Measurements from ENCODE around the gene POLA2. TPM values are rescaled to one million over a fixed set of nuclear protein-coding genes. Genes with fewer than 3 reads are reported as not detected.

POLA2 gene
- total and polyA plus RNA-seq, 9 of the 15 experiments (the other 6 are each of a cell fraction or from before 2014, with no cell fraction given) = 2.7 to 134 (median 44.4) TPM

- TF ChIP-seq MED1 (CRISPR knock-in tag; IDR thresholded peaks at IDR 0.05; ENCODE audit: borderline replicate concordance) (no peak), ATF2 (CRISPR knock-in tag; IDR thresholded peaks at IDR 0.05) (no peak), ZNF347 (CRISPR knock-in tag; IDR thresholded peaks at IDR 0.05; ENCODE audit: low read depth) (no peak), MTA3 (IDR thresholded peaks at IDR 0.05; ENCODE audit: borderline replicate concordance) (peak; percentile 67; the same call in 1 of the 2 replicates), DIDO1 (tag; IDR thresholded peaks at IDR 0.05; ENCODE audit: low read depth) (no peak), GATA2 (CRISPR knock-in tag; IDR thresholded peaks at IDR 0.05) (peak; percentile 39; the same call in 1 of the 2 replicates), HCFC1 (IDR thresholded peaks at IDR 0.05; ENCODE audit: low read depth, low read length) (no peak), CC2D1A (IDR thresholded peaks at IDR 0.05) (peak; percentile 83), DACH1 (IDR thresholded peaks at IDR 0.05; ENCODE audit: partially characterized antibody) (peak; percentile 81), ARID1B (IDR thresholded peaks at IDR 0.05) (peak; percentile 80), ARID3A (IDR thresholded peaks at IDR 0.05; ENCODE audit: borderline replicate concordance, low read depth, low read length) (peak; percentile 87; the same call in 1 of the 2 replicates), ZNF212 (CRISPR knock-in tag; IDR thresholded peaks at IDR 0.05) (no peak), MAFK (IDR thresholded peaks at IDR 0.05; ENCODE audit: low read length) (peak; percentile 42), FOXJ2 (tag; IDR thresholded peaks at IDR 0.05) (peak; percentile 66), MEIS2 (IDR thresholded peaks at IDR 0.05; ENCODE audit: partially characterized antibody) (peak; percentile 12), TEAD4 (IDR thresholded peaks at IDR 0.05; ENCODE audit: low read length) (peak; percentile 53), TEAD4 (CRISPR knock-in tag; IDR thresholded peaks at IDR 0.05; ENCODE audit: borderline replicate concordance) (no peak), RBM14 (IDR thresholded peaks at IDR 0.05; ENCODE audit: borderline replicate concordance, insufficient read depth, low read depth, low read length) (no peak), FOXM1 (IDR thresholded peaks at IDR 0.05; ENCODE audit: low read depth) (no peak), FOXM1 (CRISPR knock-in tag; IDR thresholded peaks at IDR 0.05; ENCODE audit: low read depth) (no peak), GTF2A2 (tag; IDR thresholded peaks at IDR 0.05) (no peak), ZNF384 (IDR thresholded peaks at IDR 0.05; ENCODE audit: low read depth, low read length) (peak; percentile 99), HDAC2 (IDR thresholded peaks at IDR 0.05) (peak; percentile 72; the same call in 1 of the 2 replicates), EWSR1 (IDR thresholded peaks at IDR 0.05; ENCODE audit: borderline replicate concordance, low read depth, partially characterized antibody) (no peak), RAD21 (CRISPR knock-in tag; conservative IDR thresholded peaks at IDR 0.05 in 1 of 2, IDR thresholded peaks at IDR 0.05 in 1 of 2) (peak; percentile 94 to 95), CSDE1 (IDR thresholded peaks at IDR 0.05) (no peak), SMAD1 (IDR thresholded peaks at IDR 0.05; ENCODE audit: low read depth, low read length, partially characterized antibody) (peak; percentile 69), ZEB2 (IDR thresholded peaks at IDR 0.05) (no peak)
Observed at GRCh38 chr11:65274735-65275682, 13.2 kb downstream of the POLA2 start (continued).
